H1 (cell line): ENCODE results near the gene MCC.

ENCODE experiments used
- HDAC6 ChIP-seq: IDR thresholded peaks from one replicate; pipeline ENCODE4 v1.7.1; 2012; ENCODE audit warnings: low read depth, mild to moderate bottlenecking, inconsistent platforms, low read length, moderate library complexity
- TF ChIP-seq, protein P1 (sequence below): IDR thresholded peaks from 2 replicates; pipeline ENCODE4 v1.6.1; 2012; ENCODE audit warnings: inconsistent platforms
- TF ChIP-seq, protein P2 (sequence below), 3 experiments: IDR thresholded peaks; 1 replicate in 2 of 3; 2 replicates in 1 of 3; pipeline versions ENCODE4 v1.5.1 to v1.6.1; 2011; ENCODE audit warnings: low read length in 3 of 3, mild to moderate bottlenecking in 3 of 3, inconsistent platforms in 2 of 3, low read depth in 1 of 3, moderate library complexity in 1 of 3; ENCODE audit not compliant: insufficient read depth in 1 of 3; ENCODE audit errors: control extremely low read depth in 1 of 3

DNA sequence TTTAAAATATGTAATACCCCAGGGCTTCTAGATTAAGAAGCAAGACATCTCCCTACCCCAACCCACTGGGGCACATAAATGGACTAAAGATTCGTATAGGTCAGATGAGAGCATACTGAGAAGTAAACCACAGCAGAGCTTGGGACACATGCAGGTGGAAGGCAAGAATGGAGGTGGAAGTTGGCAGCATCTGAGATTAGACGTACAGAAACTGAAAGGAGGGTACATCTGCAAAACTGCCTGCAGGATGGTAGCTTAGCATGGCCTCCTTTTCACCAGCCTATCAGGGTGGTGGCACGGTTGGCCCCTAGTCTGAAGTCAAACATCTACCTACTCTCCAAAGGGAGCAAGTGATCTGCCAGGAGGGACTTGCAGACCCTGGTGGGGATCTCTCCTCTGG lies 235.2 kb downstream of the MCC start:
- TF ChIP-seq, protein P1, sequence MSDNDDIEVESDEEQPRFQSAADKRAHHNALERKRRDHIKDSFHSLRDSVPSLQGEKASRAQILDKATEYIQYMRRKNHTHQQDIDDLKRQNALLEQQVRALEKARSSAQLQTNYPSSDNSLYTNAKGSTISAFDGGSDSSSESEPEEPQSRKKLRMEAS, result no peak
- TF ChIP-seq HDAC6, result no peak
- TF ChIP-seq, protein P2, sequence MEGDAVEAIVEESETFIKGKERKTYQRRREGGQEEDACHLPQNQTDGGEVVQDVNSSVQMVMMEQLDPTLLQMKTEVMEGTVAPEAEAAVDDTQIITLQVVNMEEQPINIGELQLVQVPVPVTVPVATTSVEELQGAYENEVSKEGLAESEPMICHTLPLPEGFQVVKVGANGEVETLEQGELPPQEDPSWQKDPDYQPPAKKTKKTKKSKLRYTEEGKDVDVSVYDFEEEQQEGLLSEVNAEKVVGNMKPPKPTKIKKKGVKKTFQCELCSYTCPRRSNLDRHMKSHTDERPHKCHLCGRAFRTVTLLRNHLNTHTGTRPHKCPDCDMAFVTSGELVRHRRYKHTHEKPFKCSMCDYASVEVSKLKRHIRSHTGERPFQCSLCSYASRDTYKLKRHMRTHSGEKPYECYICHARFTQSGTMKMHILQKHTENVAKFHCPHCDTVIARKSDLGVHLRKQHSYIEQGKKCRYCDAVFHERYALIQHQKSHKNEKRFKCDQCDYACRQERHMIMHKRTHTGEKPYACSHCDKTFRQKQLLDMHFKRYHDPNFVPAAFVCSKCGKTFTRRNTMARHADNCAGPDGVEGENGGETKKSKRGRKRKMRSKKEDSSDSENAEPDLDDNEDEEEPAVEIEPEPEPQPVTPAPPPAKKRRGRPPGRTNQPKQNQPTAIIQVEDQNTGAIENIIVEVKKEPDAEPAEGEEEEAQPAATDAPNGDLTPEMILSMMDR (IDR thresholded peaks at IDR 0.05; ENCODE audit: control extremely low read depth in 1 of 3, insufficient read depth in 1 of 3, low read depth in 1 of 3, low read length in 3 of 3), result no peak
